A549 (cell line): ENCODE measurements around the gene SMAD3. TPM values are rescaled to one million over a fixed set of nuclear protein-coding genes. Genes with fewer than 3 reads are reported as not detected.

Experiments
- CEBPB ChIP-seq, 2 experiments: fragments of >200 bp in 1 of 2; sonication (Bioruptor Twin) in 1 of 2; formaldehyde crosslinking in 1 of 2; IDR thresholded peaks; 2 replicates each; pipeline ENCODE4 v1.6.1; 2012 to 2016
- CHD2 ChIP-seq: fragments of 150-350 bp; IDR thresholded peaks from 2 replicates; pipeline ENCODE4 v1.6.1; 2014; ENCODE audit warnings: low read length; ENCODE audit not compliant: partially characterized antibody
- E2F6 ChIP-seq: IDR thresholded peaks from 2 replicates; pipeline ENCODE4 v1.6.1; 2012; ENCODE audit warnings: low read depth, borderline replicate concordance
- EHF ChIP-seq: fragments of 250-450 bp; sonication (Bioruptor Pico); IDR thresholded peaks from 2 replicates; pipeline ENCODE4 v1.5.0; 2020; ENCODE audit warnings: mild to moderate bottlenecking
- EHMT2 ChIP-seq: fragments of 200-600 bp; sonication (generic); IDR thresholded peaks from 2 replicates; pipeline ENCODE4 v1.6.1; 2016; ENCODE audit warnings: antibody characterized with exemption, low read depth, mild to moderate bottlenecking, moderate library complexity
- ELK1 ChIP-seq: fragments of 150-350 bp; IDR thresholded peaks from 2 replicates; pipeline ENCODE4 v1.6.1; 2014; ENCODE audit warnings: low read depth, mild to moderate bottlenecking, low read length
- EP300 ChIP-seq, 2 experiments: fragments of >200 bp; sonication (Bioruptor Twin); formaldehyde crosslinking; IDR thresholded peaks; 2 replicates in 1 of 2; 3 replicates in 1 of 2; pipeline ENCODE4 v1.6.1; 2016 to 2017
- FOSB ChIP-seq: fragments of 250-450 bp; sonication (Bioruptor Pico); IDR thresholded peaks from 2 replicates; pipeline ENCODE4 v1.5.0; 2020; ENCODE audit warnings: mild to moderate bottlenecking, moderate library complexity
- FOSL2 ChIP-seq, 2 experiments: fragments of 450-650 bp in 1 of 2; fragments of >200 bp in 1 of 2; sonication (Bioruptor Twin) in 1 of 2; formaldehyde crosslinking; IDR thresholded peaks; 2 replicates each; pipeline versions ENCODE4 v1.5.0 to v1.6.1; 2016 to 2020; ENCODE audit warnings: mild to moderate bottlenecking in 1 of 2, moderate library complexity in 1 of 2
- FOXS1 ChIP-seq: fragments of 250-450 bp; sonication (Bioruptor Pico); IDR thresholded peaks from 2 replicates; pipeline ENCODE4 v1.5.0; 2020; ENCODE audit warnings: mild to moderate bottlenecking, moderate library complexity
- GATA3 ChIP-seq: IDR thresholded peaks from 2 replicates; pipeline ENCODE4 v1.6.1; 2012; ENCODE audit warnings: borderline replicate concordance
- HDAC2 ChIP-seq: fragments of 200-600 bp; sonication (generic); IDR thresholded peaks from 2 replicates; pipeline ENCODE4 v1.6.1; 2016
- HMGXB4 ChIP-seq: fragments of 250-450 bp; sonication (Bioruptor Pico); IDR thresholded peaks from 2 replicates; pipeline ENCODE4 v1.5.0; 2021; ENCODE audit warnings: mild to moderate bottlenecking, moderate library complexity, borderline replicate concordance
- HOXB13 ChIP-seq: fragments of 250-450 bp; sonication (Bioruptor Pico); IDR thresholded peaks from 2 replicates; pipeline ENCODE4 v1.5.0; 2020; ENCODE audit warnings: low read depth, mild to moderate bottlenecking, moderate library complexity
- HOXB5 ChIP-seq: fragments of 250-450 bp; sonication (Bioruptor Pico); IDR thresholded peaks from 2 replicates; pipeline ENCODE4 v1.5.0; 2020; ENCODE audit warnings: mild to moderate bottlenecking, moderate library complexity
- JUN ChIP-seq, 2 experiments: fragments of >200 bp; sonication (Bioruptor Twin); formaldehyde crosslinking; IDR thresholded peaks; 2 replicates in 1 of 2; 3 replicates in 1 of 2; pipeline ENCODE4 v1.6.1; 2016 to 2017
- JUNB ChIP-seq: fragments of >200 bp; sonication (Bioruptor Twin); formaldehyde crosslinking; IDR thresholded peaks from 2 replicates; pipeline ENCODE4 v1.6.1; 2016
- MAZ ChIP-seq: fragments of 150-350 bp; IDR thresholded peaks from 2 replicates; pipeline ENCODE4 v1.6.1; 2014; ENCODE audit warnings: antibody characterized with exemption, low read depth, low read length, borderline replicate concordance
- MYC ChIP-seq: IDR thresholded peaks from 2 replicates; pipeline ENCODE4 v1.6.1; 2012; ENCODE audit warnings: mild to moderate bottlenecking, inconsistent platforms, low read length, improper control_type of control experiment, borderline replicate concordance
- NR3C1 ChIP-seq: fragments of >200 bp; sonication (Bioruptor Twin); formaldehyde crosslinking; IDR thresholded peaks from 3 replicates; pipeline ENCODE4 v1.6.1; 2017
- PBX3 ChIP-seq: IDR thresholded peaks from 2 replicates; pipeline ENCODE4 v1.6.1; 2012
- POLR2A ChIP-seq: IDR thresholded peaks from 2 replicates; pipeline ENCODE4 v1.6.1; 2012; ENCODE audit warnings: mild to moderate bottlenecking, low read length
- RAD21 ChIP-seq, 2 experiments: fragments of >200 bp in 1 of 2; sonication (Bioruptor Twin) in 1 of 2; formaldehyde crosslinking in 1 of 2; IDR thresholded peaks in 1 of 2; conservative IDR thresholded peaks in 1 of 2; 2 replicates in 1 of 2; 3 replicates in 1 of 2; pipeline ENCODE4 v1.6.1; 2012 to 2018; ENCODE audit warnings: inconsistent platforms in 1 of 2
- RNF2 ChIP-seq: fragments of 200-600 bp; sonication (generic); IDR thresholded peaks from 2 replicates; pipeline ENCODE4 v1.6.1; 2016; ENCODE audit warnings: low read depth, mild to moderate bottlenecking, antibody characterized with exemption, moderate library complexity, borderline replicate concordance
- SMC3 ChIP-seq: fragments of >200 bp; sonication (Bioruptor Twin); formaldehyde crosslinking; IDR thresholded peaks from 3 replicates; pipeline ENCODE4 v1.6.1; 2018; ENCODE audit warnings: inconsistent platforms
- TFCP2L1 ChIP-seq: fragments of 250-450 bp; sonication (Bioruptor Pico); IDR thresholded peaks from 2 replicates; pipeline ENCODE4 v1.5.0; 2021; ENCODE audit warnings: mild to moderate bottlenecking
- TP53 ChIP-seq: fragments of 250-450 bp; sonication (Bioruptor Pico); IDR thresholded peaks from 2 replicates; pipeline ENCODE4 v1.5.0; 2021; ENCODE audit warnings: mild to moderate bottlenecking, moderate library complexity
- ZC3H11A ChIP-seq: fragments of 450-650 bp; IDR thresholded peaks from 2 replicates; pipeline ENCODE4 v1.6.1; 2014; ENCODE audit warnings: antibody characterized with exemption, mild to moderate bottlenecking
- ZFP36 ChIP-seq: fragments of 450-650 bp; IDR thresholded peaks from 2 replicates; pipeline ENCODE4 v1.6.1; 2014; ENCODE audit warnings: borderline replicate concordance; ENCODE audit not compliant: partially characterized antibody
- ZNF302 ChIP-seq: fragments of 250-450 bp; sonication (Bioruptor Pico); IDR thresholded peaks from 2 replicates; pipeline ENCODE4 v1.9.0; 2021; ENCODE audit warnings: inconsistent platforms, mild to moderate bottlenecking, moderate library complexity
- ZSCAN20 ChIP-seq: fragments of 250-450 bp; sonication (Bioruptor Pico); IDR thresholded peaks from 2 replicates; pipeline ENCODE4 v1.8.0; 2022; ENCODE audit warnings: mild to moderate bottlenecking, moderate library complexity
- polyA plus RNA-seq, 4 experiments: library from polyadenylated mRNA; depleted of rRNA in 3 of 4; stranded (reverse); fragments of >200 nt; fragmentation: RNase III in 1 of 4; extraction: RNeasy Plus Mini Kit Qiagen cat#74134 plus additional on column Dnase treatment in 1 of 4; gene quantifications; 2 replicates in 3 of 4; 3 replicates in 1 of 4; pipeline ENCODE4 v1.2.3, GENCODE V29; 2011 to 2017
- TF ChIP-seq, protein P1 (sequence below): fragments of >200 bp; sonication (Bioruptor Twin); formaldehyde crosslinking; IDR thresholded peaks from 3 replicates; pipeline ENCODE4 v1.6.1; 2016
- TF ChIP-seq, protein P2 (sequence below): fragments of 250-450 bp; sonication (Bioruptor Pico); IDR thresholded peaks from 2 replicates; pipeline ENCODE4 v1.5.0; 2020; ENCODE audit warnings: low read depth, mild to moderate bottlenecking, moderate library complexity

The SMAD3 gene
- polyA plus RNA-seq, 2 of the 4 experiments (the other 2 are of a cell fraction): 74.6 to 77.2 TPM

DNA sequence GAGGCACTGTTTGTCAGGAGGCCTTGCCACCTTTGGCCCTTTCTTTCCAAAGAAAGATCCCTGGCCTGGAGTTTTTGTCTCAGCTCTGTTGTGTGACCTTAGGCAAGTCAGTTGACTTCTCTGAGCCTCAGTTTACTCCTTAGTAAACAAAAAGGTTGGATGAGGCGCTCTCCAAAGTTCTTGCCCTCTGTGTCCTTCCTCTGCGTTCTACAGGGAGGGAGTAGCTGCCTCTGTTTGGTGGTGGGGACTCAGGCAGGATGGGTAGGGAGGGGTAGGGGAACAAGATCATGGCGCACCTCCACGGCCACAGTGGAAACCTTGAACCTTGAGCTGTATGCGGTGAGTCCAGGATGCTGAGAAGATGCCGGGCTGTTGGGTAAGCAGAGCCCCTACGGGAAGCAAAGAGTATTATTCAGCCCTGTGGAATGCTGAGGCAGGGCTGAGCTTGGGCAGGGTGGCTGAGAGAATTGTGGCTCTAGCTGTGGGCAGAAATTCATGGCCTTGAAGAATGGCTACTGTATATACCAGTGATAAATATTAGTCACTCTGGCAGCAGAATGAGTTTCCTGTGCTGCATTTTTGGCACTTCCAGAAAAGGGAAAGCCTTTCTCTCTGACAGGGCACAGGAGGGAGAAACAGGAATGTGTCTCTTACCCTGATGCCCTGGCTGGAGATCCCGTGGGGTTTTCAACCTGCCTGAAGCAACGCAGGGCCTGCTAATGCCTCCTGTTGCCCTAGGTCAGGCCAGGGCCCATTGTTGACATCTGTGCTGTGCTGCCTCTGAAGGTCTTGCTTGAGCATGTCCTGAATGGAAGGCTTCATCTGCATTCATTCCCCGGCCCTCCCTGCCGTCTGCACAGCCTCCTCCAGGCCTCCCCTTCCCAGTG lies 39.9 kb downstream of the SMAD3 start (continued):
- TF ChIP-seq FOSL2 (IDR thresholded peaks at IDR 0.05): peak; percentile 69
- peak; percentile 97 for TF ChIP-seq FOSL2 (CRISPR knock-in tag; IDR thresholded peaks at IDR 0.05)
- peak; percentile 26 to 67; a peak in 4 of 5 replicates for TF ChIP-seq RAD21 (conservative IDR thresholded peaks at IDR 0.05 in 1 of 2, IDR thresholded peaks at IDR 0.05 in 1 of 2)
- no peak for TF ChIP-seq ELK1
- TF ChIP-seq CHD2: no peak
- no peak for TF ChIP-seq ZC3H11A
- peak; percentile 85; the same call in 1 of the 2 replicates for TF ChIP-seq HMGXB4
- TF ChIP-seq PBX3: peak; percentile 76; the same call in 1 of the 2 replicates
- peak; percentile 94; the same call in 1 of the 2 replicates for TF ChIP-seq FOSB (CRISPR knock-in tag)
- peak; percentile 96 for TF ChIP-seq ZNF302 (CRISPR knock-in tag)
- TF ChIP-seq HDAC2: no peak
- TF ChIP-seq EHF: peak; percentile 98
- peak; percentile 96 for TF ChIP-seq TP53 (CRISPR knock-in tag)
- TF ChIP-seq HOXB13 (CRISPR knock-in tag): peak; percentile 99
- TF ChIP-seq TFCP2L1 (CRISPR knock-in tag): peak; percentile 70; the same call in 1 of the 2 replicates
- TF ChIP-seq SMC3: peak; percentile 64
- TF ChIP-seq POLR2A: no peak
- TF ChIP-seq CEBPB (IDR thresholded peaks at IDR 0.05): peak; percentile 80 to 94
- peak; percentile 96 for TF ChIP-seq HOXB5 (CRISPR knock-in tag)
- TF ChIP-seq ZFP36: no peak
- no peak for TF ChIP-seq MYC
- TF ChIP-seq NR3C1: no peak
- peak; percentile 95 for TF ChIP-seq ZSCAN20 (CRISPR knock-in tag)
- TF ChIP-seq RNF2: no peak
- TF ChIP-seq FOXS1 (CRISPR knock-in tag): peak; percentile 88
- peak; percentile 93 for TF ChIP-seq GATA3
- TF ChIP-seq, protein P1, sequence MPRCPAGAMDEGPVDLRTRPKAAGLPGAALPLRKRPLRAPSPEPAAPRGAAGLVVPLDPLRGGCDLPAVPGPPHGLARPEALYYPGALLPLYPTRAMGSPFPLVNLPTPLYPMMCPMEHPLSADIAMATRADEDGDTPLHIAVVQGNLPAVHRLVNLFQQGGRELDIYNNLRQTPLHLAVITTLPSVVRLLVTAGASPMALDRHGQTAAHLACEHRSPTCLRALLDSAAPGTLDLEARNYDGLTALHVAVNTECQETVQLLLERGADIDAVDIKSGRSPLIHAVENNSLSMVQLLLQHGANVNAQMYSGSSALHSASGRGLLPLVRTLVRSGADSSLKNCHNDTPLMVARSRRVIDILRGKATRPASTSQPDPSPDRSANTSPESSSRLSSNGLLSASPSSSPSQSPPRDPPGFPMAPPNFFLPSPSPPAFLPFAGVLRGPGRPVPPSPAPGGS: peak; percentile 60; the same call in 2 of the 3 replicates
- TF ChIP-seq MAZ: no peak
- TF ChIP-seq EP300 (IDR thresholded peaks at IDR 0.05): peak; percentile 74 to 93; a peak in 3 of 5 replicates
- TF ChIP-seq, protein P2, sequence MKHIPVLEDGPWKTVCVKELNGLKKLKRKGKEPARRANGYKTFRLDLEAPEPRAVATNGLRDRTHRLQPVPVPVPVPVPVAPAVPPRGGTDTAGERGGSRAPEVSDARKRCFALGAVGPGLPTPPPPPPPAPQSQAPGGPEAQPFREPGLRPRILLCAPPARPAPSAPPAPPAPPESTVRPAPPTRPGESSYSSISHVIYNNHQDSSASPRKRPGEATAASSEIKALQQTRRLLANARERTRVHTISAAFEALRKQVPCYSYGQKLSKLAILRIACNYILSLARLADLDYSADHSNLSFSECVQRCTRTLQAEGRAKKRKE (CRISPR knock-in tag): peak; percentile 97
- no peak for TF ChIP-seq EHMT2
- TF ChIP-seq E2F6: no peak
- TF ChIP-seq JUN (IDR thresholded peaks at IDR 0.05): peak; percentile 79 to 96; a peak in 4 of 5 replicates
- TF ChIP-seq JUNB: peak; percentile 94
